Pulmonary artery endothelial cell (primary cell): Measurements from ENCODE around the gene TSHZ2. TPM values are rescaled to one million over a fixed set of nuclear protein-coding genes. Genes with fewer than 3 reads are reported as not detected.
"Not testable (repeated sequence)": the region's sequence is repeated elsewhere in the genome, so short reads cannot be mapped to it uniquely, and the experiment has no call there.

ENCODE experiments used
- DNase-seq: peaks from one replicate; pipeline ENCODE4 v3.0.0-alpha.2; 2011; ENCODE audit warnings: low read depth, low spot score
- total RNA-seq: library from RNA; depleted of rRNA; stranded (reverse); fragments of >200 nt; gene quantifications from 2 replicates; pipeline ENCODE4 v1.2.3, GENCODE V29; 2014

Gene TSHZ2
- total RNA-seq, 1 donor from 2014 or later = not detected

- no peak for DNase-seq
These were observed 109.1 kb downstream of the TSHZ2 start for GRCh38 chr20:53080969-53081871.

GRCh38 chr20:53081916-53082863, 110.0 kb downstream of the TSHZ2 start:
- no peak for DNase-seq

- DNase-seq = no peak
These were observed 111.3 kb downstream of the TSHZ2 start for GRCh38 chr20:53083411-53083810.

- no peak for DNase-seq
These were observed 112.3 kb downstream of the TSHZ2 start for GRCh38 chr20:53084408-53084997.

GRCh38 chr20:53085720-53086119, 113.6 kb downstream of the TSHZ2 start:
- DNase-seq = no peak

- no peak for DNase-seq
These were observed 115.0 kb downstream of the TSHZ2 start for GRCh38 chr20:53087037-53087777.

- no peak for DNase-seq
These were observed 116.6 kb downstream of the TSHZ2 start for GRCh38 chr20:53088786-53089185.

GRCh38 chr20:53089851-53090250, 117.7 kb downstream of the TSHZ2 start:
- DNase-seq = not testable (repeated sequence)

GRCh38 chr20:53091789-53092188, 119.6 kb downstream of the TSHZ2 start:
- DNase-seq = no peak

- DNase-seq = no peak
These were observed 120.7 kb downstream of the TSHZ2 start for GRCh38 chr20:53092772-53093300.

- no peak for DNase-seq
These were observed 125.2 kb downstream of the TSHZ2 start for GRCh38 chr20:53097371-53097770.

GRCh38 chr20:53097791-53098190, 125.6 kb downstream of the TSHZ2 start:
- no peak for DNase-seq

- DNase-seq = no peak
These were observed 126.5 kb downstream of the TSHZ2 start for GRCh38 chr20:53098621-53099020.

- DNase-seq = no peak
These were observed 127.7 kb downstream of the TSHZ2 start for GRCh38 chr20:53099856-53100255.

GRCh38 chr20:53100476-53100911, 128.3 kb downstream of the TSHZ2 start:
- no peak for DNase-seq

GRCh38 chr20:53101992-53102760, 130.0 kb downstream of the TSHZ2 start:
- no peak for DNase-seq

- no peak for DNase-seq
These were observed 131.0 kb downstream of the TSHZ2 start for GRCh38 chr20:53103124-53103523.

- DNase-seq = no peak
These were observed 132.7 kb downstream of the TSHZ2 start for GRCh38 chr20:53104884-53105283.

GRCh38 chr20:53116733-53117132, 144.6 kb downstream of the TSHZ2 start:
- DNase-seq = no peak

GRCh38 chr20:53122853-53123252, 150.7 kb downstream of the TSHZ2 start:
- DNase-seq = no peak
